ENCODE data around the gene FKBP1A. TPM values are rescaled to one million over a fixed set of nuclear protein-coding genes. Genes with fewer than 3 reads are reported as not detected.

Gene FKBP1A
- 256 and 263 TPM in 2 replicates for total RNA-seq

DNA sequence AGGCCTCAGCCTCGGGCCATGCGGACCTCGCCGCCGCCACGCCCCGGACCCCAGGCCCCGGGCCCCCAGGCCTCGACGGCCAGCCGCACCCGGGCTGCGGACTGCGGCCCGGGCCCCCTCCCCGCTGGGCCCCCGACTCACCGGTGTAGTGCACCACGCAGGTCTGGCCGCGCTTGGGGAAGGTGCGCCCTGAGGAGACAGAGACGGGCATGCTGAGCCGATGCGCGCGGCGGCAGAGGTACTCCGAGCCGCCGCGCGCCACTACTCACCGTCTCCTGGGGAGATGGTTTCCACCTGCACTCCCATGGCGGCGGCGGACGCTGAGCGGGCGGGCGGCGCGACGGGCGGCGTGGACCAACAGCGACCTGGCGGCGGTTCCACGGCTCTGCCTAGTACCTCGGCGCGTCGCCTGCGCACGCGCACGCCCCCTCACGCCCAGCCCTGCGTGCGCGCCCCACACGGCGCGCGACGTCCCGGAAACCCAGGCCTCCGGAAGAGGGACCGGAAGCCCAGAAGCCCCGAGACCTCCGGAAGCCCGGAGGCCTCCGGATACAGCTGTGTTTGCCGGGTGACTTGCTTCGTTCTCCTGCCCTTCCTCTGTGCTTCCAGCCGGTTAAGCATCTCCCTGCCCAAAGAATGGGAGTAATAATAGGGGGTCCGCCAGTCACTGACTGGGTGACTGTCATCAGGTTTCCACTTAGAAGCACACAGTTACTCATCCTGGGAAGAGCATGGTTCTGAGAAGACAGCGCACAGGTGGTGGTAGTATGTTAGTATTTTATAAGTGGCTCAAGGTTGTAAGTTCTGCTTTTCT, at the start of gene FKBP1A:
Gene FKBP1A, minus strand, starts transcription at position 362 of the 814 bp plus-strand sequence. Its CDS starts 56 bp downstream, at position 306.

DNA sequence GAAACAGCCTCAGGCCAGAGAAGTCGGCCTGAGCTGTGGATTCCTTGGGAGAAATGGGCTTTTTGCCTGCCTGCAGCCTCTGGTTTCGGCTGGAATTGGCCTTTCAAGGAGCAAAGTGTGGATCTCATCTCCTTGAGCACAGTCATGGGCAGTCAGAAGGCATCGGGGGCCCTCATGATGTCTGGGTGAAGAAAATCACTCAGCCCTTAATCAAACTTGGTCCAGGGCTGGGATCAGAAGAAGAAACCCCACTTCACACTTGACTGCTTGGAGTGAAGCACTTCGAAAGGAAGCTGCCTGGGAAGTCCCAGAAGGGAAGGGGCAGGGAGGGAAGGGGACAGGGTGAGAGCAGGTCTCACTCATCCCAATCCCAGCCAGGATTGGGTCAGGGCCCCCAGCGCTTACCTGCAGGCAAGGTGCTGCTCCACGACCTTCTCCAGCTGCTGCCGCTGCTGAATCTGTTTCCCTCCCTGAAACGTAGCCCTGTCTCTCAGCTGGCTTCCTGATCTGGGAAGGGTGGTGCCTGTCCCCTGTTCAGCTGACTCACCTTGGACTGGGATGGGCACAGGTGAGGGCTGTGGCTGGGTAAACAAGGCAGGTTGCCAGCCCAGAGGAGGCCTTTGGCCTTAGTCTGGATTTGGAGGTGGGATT, 64.0 kb downstream of the FKBP1A start, which contains the start of gene SDCBP2:
Gene SDCBP2, minus strand, starts transcription at position 460 of the 651 bp plus-strand sequence. CDS start 8,723 bp downstream, outside the sequence.

Other genes with a start within 250 kb of the FKBP1A start
- 0.60 and 0.98 TPM in 2 replicates for gene TMEM74B, start 208.1 kb downstream of the FKBP1A start, total RNA-seq
- gene C20orf202, start 189.6 kb downstream of the FKBP1A start, total RNA-seq = under 0.01 and 0.17 TPM in 2 replicates
- not detected in 2 replicates for gene RAD21L1, start 167.0 kb downstream of the FKBP1A start, total RNA-seq
- gene SNPH, start 126.8 kb downstream of the FKBP1A start, total RNA-seq = 0.54 and 0.86 TPM in 2 replicates
- gene SDCBP2, start 63.9 kb downstream of the FKBP1A start, total RNA-seq = 3.7 and 5.4 TPM in 2 replicates
- 20.0 and 22.9 TPM in 2 replicates for gene NSFL1C, start 73.8 kb upstream of the FKBP1A start, total RNA-seq
- 0.09 and 0.11 TPM in 2 replicates for gene SIRPB2, start 98.4 kb upstream of the FKBP1A start, total RNA-seq
- not detected in 2 replicates for gene SIRPD, start 164.7 kb upstream of the FKBP1A start, total RNA-seq
- 2.8 and 3.3 TPM in 2 replicates for gene SIRPB1, start 227.0 kb upstream of the FKBP1A start, total RNA-seq

Measured in dermis lymphatic vessel endothelial cell (primary cell).